Measurements from ENCODE around the gene DCUN1D5. TPM values are rescaled to one million over a fixed set of nuclear protein-coding genes. Genes with fewer than 3 reads are reported as not detected.

DCUN1D5 gene
- total and polyA plus RNA-seq, 2 of the 8 experiments (the other 6 are each of a cell fraction or from before 2014, with no cell fraction given) = 76.1 to 95.4 TPM

DNA sequence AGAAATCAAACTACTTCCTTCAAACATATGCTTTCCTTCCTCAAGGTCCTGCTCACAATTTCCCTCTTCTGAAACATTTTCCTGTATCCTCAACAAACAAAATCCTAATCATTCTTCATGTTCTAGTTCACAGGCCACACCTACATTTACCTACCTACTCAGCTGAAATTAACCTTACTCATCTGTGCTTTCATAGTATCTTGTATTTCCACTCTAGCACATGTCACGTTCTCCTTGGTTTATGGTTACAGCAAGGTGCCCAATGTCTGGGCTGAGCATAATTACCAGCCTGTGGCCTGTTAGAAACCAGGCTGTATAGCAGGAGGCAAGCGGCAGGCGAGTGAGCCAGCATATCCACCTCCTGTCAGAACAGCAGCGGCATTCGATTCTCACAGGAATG lies 13.2 kb downstream of the DCUN1D5 start:
- no peak overlapping the region for H4K8ac ChIP-seq (ENCODE audit: extremely low read depth, insufficient read depth, low read length)
- no peak overlapping the region for H2AK5ac ChIP-seq (ENCODE audit: low read depth, low read length)
- no peak overlapping the region for H3K4me2 ChIP-seq (ENCODE audit: insufficient read depth in 1 of 2, low read depth in 2 of 2, low read length in 2 of 2)
- no peak overlapping the region for H3K4me3 ChIP-seq (ENCODE audit: extremely low read depth in 1 of 4, insufficient read depth in 2 of 4, low read depth in 3 of 4, low read length in 4 of 4)
- no peaks in the 10 kb centered on the region; the same call in 1 of the 2 replicates for H3K23me2 ChIP-seq (ENCODE audit: low read depth, low read length)
- H3K79me2 ChIP-seq (ENCODE audit: control insufficient read depth in 1 of 2, insufficient read depth in 2 of 2, low read length in 2 of 2) = peaks cover 0 to 78% of the 10 kb centered on the region in 2 experiments; a peak in 2 of 4 replicates
- H2AFZ ChIP-seq (ENCODE audit: low read length) = no peak overlapping the region
- H3K4ac ChIP-seq (replicated peaks; ENCODE audit: insufficient read length, low read depth, low read length) = no peak overlapping the region
- no peak overlapping the region for H3K23ac ChIP-seq (ENCODE audit: insufficient read length)
- no peak overlapping the region for H3K18ac ChIP-seq (ENCODE audit: extremely low read depth, low read length)
- H4K20me1 ChIP-seq (replicated peaks in 1 of 2; ENCODE audit: control insufficient read depth in 1 of 2, insufficient read depth in 2 of 2, low read length in 2 of 2) = peaks cover 2 to 9% of the 10 kb centered on the region in 2 experiments
- no peak overlapping the region for H2BK120ac ChIP-seq (replicated peaks; ENCODE audit: low read depth, low read length)
- POLR2A ChIA-PET (ENCODE audit: partially characterized antibody) = interaction anchor here (1.3 to 2.5 kb wide), 2 partner anchors 13 to 14 kb away, joined by 3 to 12 read pairs; partner anchors contain the start of gene DCUN1D5
- no peak overlapping the region for H3K56ac ChIP-seq (replicated peaks; ENCODE audit: insufficient read length, low read depth, low read length)
- H4K91ac ChIP-seq (replicated peaks; ENCODE audit: insufficient read length, low read length) = no peak overlapping the region
- H3K9ac ChIP-seq (replicated peaks in 1 of 4; ENCODE audit: extremely low read depth in 1 of 4, low read depth in 3 of 4, low read length in 3 of 4) = no peak overlapping the region
- H2BK20ac ChIP-seq (ENCODE audit: low read length) = no peak overlapping the region
- no peaks in the 10 kb centered on the region for H3K9me3 ChIP-seq (ENCODE audit: insufficient read depth in 2 of 2, low read depth in 1 of 2, low read length in 1 of 2)
- no peak overlapping the region for H2BK12ac ChIP-seq (ENCODE audit: low read depth, low read length)
- no peaks in the 10 kb centered on the region for H3K4me1 ChIP-seq (replicated peaks in 1 of 4; ENCODE audit: control insufficient read depth in 3 of 4, insufficient read depth in 4 of 4, low read length in 3 of 4)
- CTCF ChIA-PET (ENCODE audit: partially characterized antibody) = no interaction called here
- H4K5ac ChIP-seq (ENCODE audit: insufficient read length, low read depth, low read length) = no peak overlapping the region
- H3K27ac ChIP-seq (ENCODE audit: low read depth, low read length) = no peak overlapping the region
- 93% methylated on average over 5 of the region's 5 CpGs; no CpG with 5 or more reads in 1 of the 2 experiments for WGBS, 2 experiments (ENCODE audit: extremely low coverage in 1 of 2, insufficient coverage in 1 of 2, insufficient read length in 1 of 2, insufficient replicate concordance in 2 of 2, low coverage in 1 of 2, low lambda C conversion rate in 2 of 2, missing lambda C conversion rate in 1 of 2)
- peaks cover 6% of the 10 kb centered on the region for H3K79me1 ChIP-seq (ENCODE audit: low read depth, low read length)
- no peak overlapping the region for H3K14ac ChIP-seq (ENCODE audit: insufficient read length)
- FAIRE-seq (no peak), DNase-seq (ENCODE audit: low read depth in 1 of 2, low spot score in 2 of 2) (no peak)
- TF ChIP-seq CHD2 (IDR thresholded peaks at IDR 0.05; ENCODE audit: low read length) (no peak), EZH2 (IDR thresholded peaks at IDR 0.05; ENCODE audit: low read depth, low read length, severe bottlenecking) (no peak), CTBP2 (IDR thresholded peaks at IDR 0.05; ENCODE audit: borderline replicate concordance, insufficient read depth, insufficient read length, low read length) (no peak)
- TF ChIP-seq, protein P1, sequence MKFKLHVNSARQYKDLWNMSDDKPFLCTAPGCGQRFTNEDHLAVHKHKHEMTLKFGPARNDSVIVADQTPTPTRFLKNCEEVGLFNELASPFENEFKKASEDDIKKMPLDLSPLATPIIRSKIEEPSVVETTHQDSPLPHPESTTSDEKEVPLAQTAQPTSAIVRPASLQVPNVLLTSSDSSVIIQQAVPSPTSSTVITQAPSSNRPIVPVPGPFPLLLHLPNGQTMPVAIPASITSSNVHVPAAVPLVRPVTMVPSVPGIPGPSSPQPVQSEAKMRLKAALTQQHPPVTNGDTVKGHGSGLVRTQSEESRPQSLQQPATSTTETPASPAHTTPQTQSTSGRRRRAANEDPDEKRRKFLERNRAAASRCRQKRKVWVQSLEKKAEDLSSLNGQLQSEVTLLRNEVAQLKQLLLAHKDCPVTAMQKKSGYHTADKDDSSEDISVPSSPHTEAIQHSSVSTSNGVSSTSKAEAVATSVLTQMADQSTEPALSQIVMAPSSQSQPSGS (IDR thresholded peaks at IDR 0.05; ENCODE audit: low read length) = no peak
- H3K36me3 ChIP-seq (ENCODE audit: control insufficient read depth in 2 of 4, insufficient read depth in 4 of 4, low read length in 3 of 4) = peaks cover 11 to 81% (median 35%) of the 10 kb centered on the region in 4 experiments
- H2BK15ac ChIP-seq (ENCODE audit: low read length) = no peak overlapping the region
- H2BK5ac ChIP-seq (ENCODE audit: low read depth, low read length) = no peak overlapping the region
- H3K27me3 ChIP-seq (replicated peaks in 1 of 4; ENCODE audit: control insufficient read depth in 3 of 4, extremely low read depth in 1 of 4, insufficient read depth in 3 of 4, low read length in 3 of 4) = no peaks in the 10 kb centered on the region
